ENCODE results near the gene LBR. TPM values are rescaled to one million over a fixed set of nuclear protein-coding genes. Genes with fewer than 3 reads are reported as not detected.

LBR gene
- total RNA-seq, 4 donors from 2014 or later: 18.5 to 57.2 (median 29.8) TPM

GRCh38 chr1:225415967-225416745 lies 11.7 kb downstream of the LBR start:
- Histone ChIP-seq H3K27me3 (no peaks in the 10 kb centered on the region), H3K27ac (no peak overlapping the region), H3K9me3 (no peaks in the 10 kb centered on the region), H3K4me1 (no peaks in the 10 kb centered on the region), H3K36me3 (peaks cover 58% of the 10 kb centered on the region), H3K4me3 (no peak overlapping the region)
- no peak for TF ChIP-seq CTCF (IDR thresholded peaks at IDR 0.05)
- no peak for DNase-seq (ENCODE audit: low spot score in 2 of 2)
- WGBS: 89% methylated on average over 11 of the region's 11 CpGs

- no peak overlapping the region for H3K4me3 ChIP-seq
- H3K9me3 ChIP-seq: no peaks in the 10 kb centered on the region
- peaks cover 67% of the 10 kb centered on the region for H3K36me3 ChIP-seq
- TF ChIP-seq EP300 (IDR thresholded peaks at IDR 0.05) (no peak), POLR2AphosphoS5 (IDR thresholded peaks at IDR 0.05) (no peak), POLR2A (IDR thresholded peaks at IDR 0.05) (no peak), CTCF (IDR thresholded peaks at IDR 0.05) (no peak)
- H3K27ac ChIP-seq: no peak overlapping the region
- no peaks in the 10 kb centered on the region for H3K27me3 ChIP-seq
- no peak for DNase-seq (ENCODE audit: low spot score in 2 of 2)
- WGBS: 93% methylated on average over 4 of the region's 4 CpGs
- no peaks in the 10 kb centered on the region for H3K4me1 ChIP-seq
Observed at GRCh38 chr1:225415307-225415706, 12.5 kb downstream of the LBR start.

GRCh38 chr1:225413708-225414375 lies 14.0 kb downstream of the LBR start:
- Histone ChIP-seq H3K27ac (no peak overlapping the region), H3K27me3 (no peaks in the 10 kb centered on the region), H3K4me3 (no peak overlapping the region), H3K36me3 (peaks cover 72% of the 10 kb centered on the region), H3K9me3 (no peaks in the 10 kb centered on the region), H3K4me1 (no peaks in the 10 kb centered on the region)
- WGBS: 82% methylated on average over 5 of the region's 5 CpGs
- no peak for TF ChIP-seq POLR2AphosphoS5 (IDR thresholded peaks at IDR 0.05)
- no peak for TF ChIP-seq POLR2A (IDR thresholded peaks at IDR 0.05)
- no peak for TF ChIP-seq EP300 (IDR thresholded peaks at IDR 0.05)
- DNase-seq (ENCODE audit: low spot score in 2 of 2): no peak

GRCh38 chr1:225412803-225413351 lies 15.0 kb downstream of the LBR start:
- H3K27me3 ChIP-seq: no peaks in the 10 kb centered on the region
- no peak for DNase-seq (ENCODE audit: low spot score in 2 of 2)
- no peaks in the 10 kb centered on the region for H3K4me1 ChIP-seq
- no peaks in the 10 kb centered on the region for H3K9me3 ChIP-seq
- H3K36me3 ChIP-seq: peaks cover 77% of the 10 kb centered on the region
- no peak overlapping the region for H3K4me3 ChIP-seq
- 63% methylated on average over 10 of the region's 10 CpGs for WGBS
- no peak overlapping the region for H3K27ac ChIP-seq
- TF ChIP-seq POLR2AphosphoS5 (IDR thresholded peaks at IDR 0.05): no peak
- no peak for TF ChIP-seq POLR2A (IDR thresholded peaks at IDR 0.05)
- no peak for TF ChIP-seq CTCF (IDR thresholded peaks at IDR 0.05)
- TF ChIP-seq EP300 (IDR thresholded peaks at IDR 0.05): no peak

GRCh38 chr1:225412321-225412720 lies 15.5 kb downstream of the LBR start:
- H3K9me3 ChIP-seq: no peaks in the 10 kb centered on the region
- no peaks in the 10 kb centered on the region for H3K4me1 ChIP-seq
- TF ChIP-seq POLR2AphosphoS5 (IDR thresholded peaks at IDR 0.05) (no peak), CTCF (IDR thresholded peaks at IDR 0.05) (no peak), POLR2A (IDR thresholded peaks at IDR 0.05) (no peak), EP300 (IDR thresholded peaks at IDR 0.05) (no peak)
- DNase-seq (ENCODE audit: low spot score in 2 of 2): no peak
- no peaks in the 10 kb centered on the region for H3K27me3 ChIP-seq
- H3K27ac ChIP-seq: no peak overlapping the region
- no peak overlapping the region for H3K4me3 ChIP-seq
- WGBS: 91% methylated on average over 10 of the region's 10 CpGs
- H3K36me3 ChIP-seq: peaks cover 72% of the 10 kb centered on the region

Measured in suprapubic skin (tissue), 4 donors.